Medulla oblongata (tissue), 1 donor: ENCODE results near the gene TGFBR3.

Source experiments
- DNase-seq: peaks from one replicate; pipeline ENCODE4 v3.0.0-alpha.2; 2015; ENCODE audit errors: extremely low spot score

Gene TGFBR3

DNA sequence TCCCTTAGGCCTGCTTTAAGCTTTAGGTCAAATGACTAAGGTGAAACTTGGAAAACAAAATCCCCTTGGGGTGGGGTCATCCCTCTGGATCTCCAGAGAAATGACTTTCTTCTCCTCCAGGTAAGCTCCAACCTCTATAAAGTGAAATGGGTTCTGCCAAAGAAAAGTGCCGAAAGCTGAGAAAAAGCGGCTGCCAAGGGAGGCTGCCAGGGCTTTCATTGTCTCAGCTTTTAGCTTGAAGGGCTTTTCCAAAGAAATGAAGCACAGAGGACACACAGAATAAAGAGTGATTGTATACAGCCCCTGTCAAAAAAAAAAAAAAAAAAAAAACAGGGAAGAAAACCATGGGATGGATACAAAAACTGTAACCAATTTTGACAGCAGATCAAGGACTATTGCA, 126.9 kb downstream of the TGFBR3 start:
- peak; percentile 49 for DNase-seq

DNA sequence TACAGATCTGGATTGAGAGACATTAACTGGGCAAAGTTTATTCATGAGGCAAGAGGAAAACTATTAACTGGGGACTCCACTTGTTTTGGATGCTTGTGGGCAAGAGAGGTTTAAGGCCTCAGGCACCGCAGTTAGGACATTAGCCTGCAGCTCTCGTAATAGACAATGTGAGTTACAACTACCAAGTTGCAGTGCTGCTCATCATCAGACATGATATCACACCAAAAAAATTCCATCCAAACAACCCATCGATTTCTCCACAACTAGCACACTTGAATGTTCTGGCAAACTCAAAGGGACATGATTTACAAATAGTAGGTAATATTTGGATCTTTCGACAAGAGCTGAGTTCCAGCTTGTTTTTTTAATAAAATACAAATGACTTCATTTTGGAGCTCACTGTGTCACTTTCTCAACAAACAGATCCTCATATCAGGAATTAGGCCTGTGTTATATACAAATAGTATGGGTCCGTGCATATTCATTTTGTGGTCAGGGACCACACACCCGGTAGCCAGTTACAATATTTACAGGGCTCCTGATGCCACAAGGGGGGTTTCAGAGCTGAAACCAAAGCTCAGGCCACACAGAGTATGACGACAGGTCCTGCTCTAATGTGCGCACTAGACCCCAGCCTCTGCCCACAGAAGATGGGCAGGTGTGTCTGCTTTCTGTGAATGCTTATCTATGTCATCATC, 128.0 kb downstream of the TGFBR3 start:
- DNase-seq: no peak

DNA sequence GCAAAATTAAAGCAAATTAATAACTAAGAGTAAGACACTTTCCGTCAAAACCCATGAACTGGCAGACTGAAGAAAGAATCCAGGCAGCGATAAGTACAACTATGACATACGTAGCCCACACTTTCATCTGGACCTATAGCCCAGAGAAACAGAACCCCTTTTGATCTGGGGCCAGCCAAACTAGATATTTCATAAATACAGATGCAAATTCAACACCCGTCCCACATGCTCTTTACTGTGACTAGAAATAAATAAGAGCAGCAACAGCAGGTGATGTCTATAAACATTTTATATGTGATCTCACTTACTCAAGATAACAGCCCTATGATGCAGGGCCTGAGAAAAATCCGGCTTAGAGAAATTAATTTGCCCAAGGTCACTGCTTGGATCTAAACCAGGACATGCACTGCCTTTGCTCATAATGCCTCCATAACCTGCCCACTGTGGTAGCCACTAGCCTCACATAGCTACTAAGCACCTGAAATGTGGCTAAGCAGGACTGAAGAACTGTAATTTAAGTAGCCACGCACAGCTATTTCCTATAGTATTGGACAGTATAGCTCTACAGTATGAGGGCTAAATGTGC, 130.2 kb downstream of the TGFBR3 start:
- DNase-seq: no peak

DNA sequence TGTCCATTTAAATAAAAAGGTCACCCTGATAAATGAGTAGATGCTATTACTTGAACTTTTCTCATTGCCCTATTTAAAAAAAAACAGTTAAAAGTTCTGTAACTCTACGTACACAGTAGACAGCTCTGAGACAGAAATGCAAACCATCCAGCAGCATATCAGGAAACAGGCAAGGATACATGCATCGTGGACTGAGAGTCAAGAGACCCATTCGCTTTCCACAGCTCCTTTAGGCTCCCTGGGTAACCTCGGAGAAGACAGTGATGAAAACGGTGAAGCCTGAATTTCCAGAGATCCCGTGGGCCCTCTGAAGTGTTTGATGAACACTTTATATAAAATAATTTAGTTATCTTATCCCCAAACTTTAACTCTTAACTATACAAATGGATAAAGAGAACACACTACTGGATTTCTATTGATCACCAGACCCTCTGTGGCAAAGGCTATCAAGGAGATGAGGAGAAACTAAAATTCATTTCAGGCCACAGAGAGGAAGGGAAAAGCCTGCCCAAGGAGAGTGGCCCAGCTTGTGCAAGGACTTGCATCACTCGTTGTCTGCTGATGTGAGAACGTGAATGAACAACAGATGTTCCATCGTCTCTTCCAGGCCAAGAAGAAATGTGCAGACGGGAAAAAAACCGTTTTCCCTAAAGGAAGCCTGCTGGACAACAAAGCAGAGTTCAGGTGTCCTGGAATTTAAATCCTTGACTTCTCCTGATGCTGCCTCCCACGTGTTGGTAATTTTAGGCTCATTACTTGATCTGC, 131.0 kb downstream of the TGFBR3 start:
- DNase-seq: no peak

DNA sequence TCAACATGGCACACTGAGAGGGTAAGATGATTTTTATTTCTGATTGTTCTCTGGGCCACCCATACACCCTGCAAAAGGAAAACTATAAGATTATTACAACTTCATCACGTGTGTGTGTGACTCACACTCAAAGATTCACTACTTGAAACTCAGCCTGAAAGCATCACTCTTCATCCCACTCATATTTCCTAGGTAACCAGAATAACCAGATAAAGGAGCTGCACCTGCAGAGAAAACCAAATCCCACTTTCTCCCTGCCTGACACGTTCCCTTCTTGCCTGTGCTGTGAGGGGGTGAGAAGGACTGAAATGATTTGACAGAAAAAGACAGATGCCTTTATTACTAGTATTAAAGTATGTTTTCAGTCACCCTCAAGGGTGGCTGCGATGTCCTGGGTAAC, 131.6 kb downstream of the TGFBR3 start:
- no peak for DNase-seq

DNA sequence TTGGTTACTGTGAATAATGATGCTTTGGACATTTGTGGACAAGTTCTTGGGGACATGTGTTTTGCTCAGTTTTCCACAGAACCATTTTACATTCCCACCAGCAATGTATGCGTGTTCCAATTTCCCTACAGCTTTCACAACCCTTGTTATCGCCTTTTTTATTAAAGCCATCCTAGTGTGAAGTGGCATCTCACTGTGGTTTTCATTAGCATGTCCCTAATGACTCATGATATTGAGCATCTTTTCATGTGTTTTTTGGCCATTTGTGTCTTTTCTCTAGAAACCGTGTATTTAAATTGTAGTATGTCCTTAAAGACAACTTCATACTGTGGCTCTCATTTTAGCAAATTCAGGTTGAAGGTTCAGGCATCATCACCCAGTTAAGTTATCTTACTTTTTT, 132.1 kb downstream of the TGFBR3 start:
- no peak for DNase-seq

DNA sequence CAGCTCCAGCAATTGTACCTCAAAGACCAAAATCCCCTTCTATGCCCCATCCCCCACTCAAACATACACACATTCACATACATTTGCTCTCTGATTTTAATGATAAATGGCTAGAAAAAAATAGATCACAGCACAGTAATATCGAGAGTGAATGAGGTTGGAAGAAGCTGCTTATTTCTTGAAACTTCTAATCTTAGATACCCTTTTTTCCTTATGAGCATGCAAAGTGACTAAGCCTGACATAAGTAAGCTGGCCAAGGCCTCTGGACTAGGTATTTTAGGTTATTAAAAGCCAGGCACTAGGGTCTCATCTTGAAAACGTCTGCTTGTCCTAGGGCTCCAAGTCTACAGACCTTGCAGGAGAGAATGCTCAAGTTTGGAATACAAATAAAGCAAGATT, 133.6 kb downstream of the TGFBR3 start:
- DNase-seq: no peak

DNA sequence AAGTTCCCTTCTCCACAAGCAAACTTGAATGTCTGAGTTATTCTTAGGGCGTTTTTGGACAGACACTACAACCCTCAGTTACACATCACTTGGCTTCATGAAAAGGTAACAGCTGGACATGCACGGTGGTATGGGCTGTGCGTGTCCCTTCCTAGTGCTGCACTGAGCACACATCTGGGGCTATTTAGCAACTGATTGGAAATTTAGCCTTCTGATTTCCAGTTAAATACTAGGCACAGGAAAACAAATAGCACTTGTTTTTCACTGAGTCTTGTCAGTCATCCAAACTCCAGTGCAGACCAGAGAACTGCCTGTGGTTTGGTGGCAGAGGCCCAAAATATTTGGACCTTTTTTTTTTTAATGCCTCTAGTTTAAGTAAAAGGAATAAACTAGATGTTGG, 134.7 kb downstream of the TGFBR3 start:
- peak; percentile 80 for DNase-seq

DNA sequence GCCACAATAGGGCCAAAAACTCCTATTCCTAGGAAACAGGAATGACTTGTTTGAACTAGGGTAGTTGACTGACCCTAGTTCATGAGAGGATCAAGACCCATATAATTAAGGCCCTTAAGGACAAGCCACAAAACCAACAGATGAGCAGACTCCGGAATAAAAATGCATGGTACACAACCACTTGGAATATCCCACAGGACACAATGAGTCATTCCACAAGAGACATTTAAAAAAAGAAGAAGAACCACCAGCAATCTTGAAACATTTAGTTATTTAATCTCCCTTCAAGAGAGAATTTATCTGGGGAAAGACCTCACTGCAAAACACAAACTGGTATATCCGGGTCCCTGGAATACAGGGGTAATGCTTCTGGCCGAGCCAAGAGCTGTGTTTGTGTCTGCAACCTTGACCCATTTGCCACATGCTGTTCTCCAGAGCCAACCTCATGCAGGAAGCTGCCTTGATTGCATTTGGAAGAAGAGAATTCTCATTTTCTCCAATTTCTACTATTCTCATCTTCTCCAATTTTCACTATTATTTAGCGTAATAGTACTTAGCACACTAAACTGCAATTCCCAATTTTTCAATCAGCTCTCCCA, 135.5 kb downstream of the TGFBR3 start:
- no peak for DNase-seq

DNA sequence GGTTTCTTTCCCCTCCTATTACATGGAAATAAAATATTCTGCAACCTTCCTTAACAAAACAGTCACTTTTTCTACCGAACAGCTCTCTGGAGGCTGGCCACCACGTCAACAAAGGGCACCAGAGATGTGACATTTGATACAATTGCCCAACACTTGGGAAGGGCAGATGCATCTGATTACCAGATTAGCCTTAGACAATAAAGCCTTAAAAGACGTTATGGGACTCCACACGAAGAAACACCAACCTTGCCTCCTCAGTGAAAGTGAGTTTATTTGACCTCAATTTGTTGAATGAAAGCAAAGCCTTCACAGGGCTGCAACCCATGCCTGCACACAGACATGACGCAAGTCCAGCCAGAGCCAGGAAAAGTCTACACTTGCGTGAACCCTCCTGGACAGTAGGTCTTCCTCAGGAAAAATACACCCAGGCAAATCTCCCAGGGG, 136.1 kb downstream of the TGFBR3 start:
- no peak for DNase-seq

DNA sequence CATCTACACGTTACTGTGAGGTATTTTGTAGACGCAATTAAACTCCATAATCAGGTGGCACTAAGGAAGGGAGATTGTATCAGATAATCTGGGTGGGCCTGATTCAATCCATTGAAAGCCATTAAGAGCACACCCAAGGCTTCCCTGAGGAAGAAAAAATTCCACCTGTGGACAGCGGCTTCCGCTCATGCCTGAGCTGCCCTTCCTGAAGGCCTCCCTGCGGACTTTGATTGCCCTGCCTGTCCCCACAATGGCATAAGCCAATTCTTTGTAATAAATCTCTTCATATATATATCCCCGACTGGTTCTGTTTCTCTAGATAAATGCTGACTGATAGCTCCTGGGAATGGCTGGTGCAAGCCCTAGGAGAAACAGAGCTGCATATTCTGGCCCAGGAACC, 138.3 kb downstream of the TGFBR3 start:
- DNase-seq: no peak

DNA sequence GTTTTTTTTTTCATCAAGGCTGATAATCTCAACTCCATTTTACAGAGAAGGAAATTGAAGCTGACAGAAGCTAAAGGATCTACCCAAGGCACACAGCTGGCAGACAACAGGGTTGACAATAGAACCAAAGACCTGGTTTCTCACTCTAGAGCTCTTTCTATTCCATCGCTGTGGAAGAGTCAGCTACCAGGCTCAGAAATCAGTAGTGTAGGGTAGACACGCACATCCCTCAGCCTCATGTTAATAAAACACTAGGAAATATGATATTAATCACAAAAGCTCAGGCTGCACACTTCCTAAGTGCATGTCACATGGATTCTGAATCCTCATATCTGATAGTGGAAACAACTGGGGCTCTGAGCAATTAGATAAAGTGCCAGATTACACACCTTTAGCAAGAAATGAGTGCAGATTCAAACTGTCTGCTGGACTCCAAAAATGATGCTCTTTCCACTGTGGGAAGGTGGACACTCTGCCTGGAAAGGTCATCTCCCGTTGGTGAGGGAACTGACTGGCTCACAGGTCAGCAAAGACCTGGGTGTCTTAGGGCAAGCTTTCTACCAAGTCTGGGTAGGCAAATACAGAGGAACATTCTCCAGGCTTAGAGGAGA, 139.1 kb downstream of the TGFBR3 start:
- DNase-seq: no peak

DNA sequence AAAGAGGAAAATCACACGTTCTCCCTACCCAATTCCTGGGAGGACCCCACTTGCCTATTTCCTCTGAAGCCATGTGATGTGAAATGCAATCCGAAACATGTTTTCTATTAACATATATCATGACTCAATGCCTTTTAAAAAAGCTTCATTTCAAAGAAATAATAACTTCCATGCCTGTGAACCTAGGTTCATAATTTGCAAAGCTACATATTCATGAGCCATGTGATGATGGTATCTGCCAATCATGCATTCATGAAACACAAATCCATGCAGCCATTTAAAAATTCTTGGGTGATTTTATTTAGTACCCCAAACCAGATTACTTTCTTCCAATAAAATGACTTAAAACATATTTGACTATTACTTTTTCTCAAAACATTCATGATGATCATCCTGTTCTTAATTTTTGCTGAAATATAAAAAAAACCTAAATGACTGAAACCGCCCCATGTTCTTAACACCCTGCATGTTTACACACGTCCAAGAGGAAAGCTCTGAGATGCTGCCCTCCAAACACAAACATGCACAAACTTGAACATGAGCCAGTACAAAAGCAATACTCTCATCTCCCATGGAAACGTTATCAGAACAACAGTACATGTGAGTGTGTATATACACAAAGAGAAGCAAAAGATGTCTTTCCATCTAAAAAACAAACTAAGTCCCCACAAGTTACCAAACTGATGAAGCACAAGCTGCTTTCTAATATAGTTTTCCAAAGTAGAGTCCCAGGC, 140.1 kb downstream of the TGFBR3 start:
- no peak for DNase-seq

DNA sequence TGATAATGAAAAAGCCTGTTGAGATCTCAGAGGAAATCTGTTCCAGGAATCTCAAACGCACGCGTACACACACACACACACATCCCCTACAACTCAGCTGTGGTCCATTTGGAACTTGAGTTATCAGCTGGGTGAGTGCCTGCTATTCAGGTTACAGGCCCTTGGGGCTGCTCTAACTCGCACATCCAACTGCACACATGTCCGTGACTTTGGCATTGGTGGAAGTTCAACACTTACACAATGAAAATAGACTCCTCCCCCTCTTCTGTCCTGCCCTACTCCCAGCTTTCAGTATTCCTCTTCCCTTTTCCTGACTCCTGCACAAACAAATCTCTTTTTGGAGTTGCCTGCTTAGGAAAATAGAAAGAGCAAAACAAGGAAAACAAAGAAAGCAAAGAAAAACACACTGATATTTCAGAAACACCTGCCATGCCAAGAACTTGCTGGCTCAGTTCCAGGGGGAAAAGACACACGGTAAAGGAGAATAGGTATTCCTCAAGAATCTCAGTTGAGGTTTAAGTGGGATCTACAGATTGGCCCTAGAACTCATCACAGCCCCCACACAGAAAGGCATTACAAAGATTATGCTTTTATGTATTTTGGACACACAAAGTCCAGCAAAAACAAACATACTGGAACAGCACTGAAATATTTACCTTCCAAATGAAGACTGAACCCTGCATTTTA, 140.9 kb downstream of the TGFBR3 start:
- DNase-seq: no peak

DNA sequence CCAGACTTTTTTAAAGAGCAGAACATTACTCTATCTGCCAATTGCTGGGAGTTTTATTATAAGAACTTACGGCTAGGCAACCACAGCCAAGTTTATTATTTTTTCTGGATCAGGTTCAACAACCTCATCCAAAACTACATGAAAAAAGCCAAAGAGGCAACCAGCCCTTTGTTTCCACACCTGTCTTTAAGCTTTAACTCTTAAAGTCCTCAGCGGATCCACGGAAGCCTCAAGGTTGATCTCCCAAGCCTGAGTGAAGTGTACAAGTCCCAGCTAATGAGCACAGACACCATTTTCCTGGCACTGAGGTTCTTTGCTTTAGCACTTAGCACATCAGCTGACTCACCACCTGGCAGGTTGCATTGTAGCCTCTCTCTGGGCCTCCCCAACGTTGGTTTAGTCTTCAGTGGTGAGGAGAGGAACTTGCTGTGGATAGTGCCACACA, 143.1 kb downstream of the TGFBR3 start:
- DNase-seq: no peak

DNA sequence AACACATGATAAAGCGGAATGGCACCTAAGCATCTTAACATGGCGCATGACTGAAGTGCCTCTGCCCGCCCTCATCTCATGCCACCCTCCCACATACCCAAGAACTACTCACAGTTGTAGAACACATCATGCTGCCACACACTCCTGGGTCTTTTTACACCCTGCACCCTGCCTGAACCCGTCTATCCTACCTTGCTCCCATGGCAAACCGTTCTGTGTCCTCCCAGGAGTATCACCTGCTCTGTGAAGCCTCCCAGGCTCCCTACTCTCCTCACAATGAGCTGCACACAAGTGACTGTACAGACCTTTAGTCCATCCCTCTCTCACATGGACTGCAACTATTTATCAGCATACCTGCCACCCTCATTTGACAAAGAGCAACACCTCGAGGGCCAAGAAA, 144.0 kb downstream of the TGFBR3 start:
- no peak for DNase-seq

DNA sequence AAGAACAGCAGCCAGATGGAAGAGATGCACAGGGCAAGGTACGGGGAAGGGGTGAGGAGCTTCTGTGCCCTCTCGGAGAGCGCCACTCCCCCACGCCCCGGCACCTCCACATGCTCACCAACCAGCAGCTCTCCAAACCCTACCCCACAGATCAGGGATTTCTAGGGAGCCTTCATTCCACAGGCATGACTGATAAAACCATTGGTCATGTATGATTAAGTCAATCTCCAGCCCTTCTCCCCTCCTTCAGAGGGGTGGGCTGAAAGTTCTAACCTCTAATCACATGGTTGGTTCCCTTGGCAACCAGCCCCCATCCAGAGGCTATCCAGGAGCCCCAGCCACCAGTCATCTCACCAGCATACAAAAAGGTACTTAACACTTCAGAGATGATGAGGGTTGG, 144.7 kb downstream of the TGFBR3 start:
- DNase-seq: no peak

DNA sequence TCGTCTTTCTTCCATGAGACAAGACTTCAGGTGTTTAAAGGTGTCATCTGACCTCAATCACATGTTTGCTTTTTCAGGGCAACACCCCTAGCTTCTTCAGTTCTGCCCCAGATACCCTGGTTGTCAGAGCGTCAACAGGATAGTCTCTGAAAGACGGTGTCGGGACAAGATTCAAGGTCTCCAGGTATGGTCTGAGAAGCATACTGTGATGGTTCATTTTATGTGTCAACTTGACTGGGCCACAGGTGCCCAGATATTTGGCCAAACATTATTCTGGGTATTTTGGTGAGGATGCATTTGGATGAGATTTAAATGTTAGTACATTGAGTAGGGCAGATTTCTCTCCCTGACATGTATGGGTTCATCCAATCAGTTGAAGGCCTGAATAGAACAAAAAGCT, 148.3 kb downstream of the TGFBR3 start:
- DNase-seq: no peak

DNA sequence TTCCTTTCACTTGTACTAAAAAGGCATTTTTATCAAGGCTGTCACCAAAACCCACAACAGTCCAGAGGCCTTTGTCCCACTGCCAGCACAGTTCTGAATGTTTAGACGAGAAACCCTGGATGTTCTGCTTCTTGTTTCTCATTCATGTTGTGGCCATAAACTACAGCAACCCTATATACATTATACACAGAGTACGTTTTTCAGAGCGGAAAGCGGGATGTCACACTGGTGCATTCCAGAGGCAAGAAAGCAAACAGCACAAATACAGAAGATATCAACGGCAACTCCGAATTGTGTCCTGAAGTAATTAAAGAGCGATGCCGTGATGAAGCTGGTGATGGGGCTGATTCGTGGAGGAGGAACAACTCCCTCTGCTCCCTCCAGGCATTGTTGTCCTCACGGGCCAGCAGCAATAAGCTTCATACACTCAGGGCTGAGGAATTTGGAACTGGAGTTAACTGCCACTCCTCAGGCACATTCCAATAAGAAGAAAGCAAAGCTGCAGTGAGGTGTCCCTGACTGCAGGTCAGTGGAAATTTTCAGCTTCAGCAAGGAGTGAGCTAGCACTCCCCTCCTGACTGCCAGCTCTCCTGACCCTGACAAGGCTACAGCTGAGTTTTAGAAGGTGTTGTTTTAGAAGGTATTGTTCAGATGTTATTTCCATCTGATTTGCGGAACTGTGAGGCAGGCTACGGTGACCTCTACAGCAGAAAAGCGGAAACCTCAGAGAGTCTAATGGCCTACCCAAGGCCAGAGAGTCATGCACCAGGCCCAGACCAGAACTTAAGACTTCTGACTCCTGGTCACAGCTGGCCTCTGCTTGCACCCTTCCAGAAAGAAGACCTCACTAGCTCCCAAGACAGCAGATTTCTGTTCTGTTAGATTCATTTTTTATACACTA, 149.0 kb downstream of the TGFBR3 start:
- no peak for DNase-seq
